ENCODE results near the gene BBS9.
"Not testable (repeated sequence)": the region's sequence is repeated elsewhere in the genome, so short reads cannot be mapped to it uniquely, and the experiment has no call there.

BBS9 gene

GRCh38 chr7:33452805-33453502, 323.6 kb downstream of the BBS9 start:
- DNase-seq: no peak

GRCh38 chr7:33457039-33457438, 327.7 kb downstream of the BBS9 start:
- no peak for DNase-seq

GRCh38 chr7:33458581-33458980, 329.2 kb downstream of the BBS9 start:
- no peak for DNase-seq

- DNase-seq: peak; percentile 34
Measured at GRCh38 chr7:33459340-33459751, 330.0 kb downstream of the BBS9 start.

- no peak for DNase-seq
Measured at GRCh38 chr7:33463131-33463530, 333.8 kb downstream of the BBS9 start.

GRCh38 chr7:33466203-33466602, 336.8 kb downstream of the BBS9 start:
- no peak for DNase-seq

- DNase-seq: no peak
Measured at GRCh38 chr7:33471636-33472242, 342.4 kb downstream of the BBS9 start.

GRCh38 chr7:33472348-33473025, 343.1 kb downstream of the BBS9 start:
- no peak for DNase-seq

- DNase-seq: no peak
Measured at GRCh38 chr7:33477719-33478480, 348.5 kb downstream of the BBS9 start.

- DNase-seq: not testable (repeated sequence)
Measured at GRCh38 chr7:33484476-33484875, 355.1 kb downstream of the BBS9 start.

GRCh38 chr7:33485747-33486493, 356.6 kb downstream of the BBS9 start:
- no peak for DNase-seq

GRCh38 chr7:33486633-33487032, 357.3 kb downstream of the BBS9 start:
- DNase-seq: no peak

- DNase-seq: no peak
Measured at GRCh38 chr7:33487998-33488682, 358.8 kb downstream of the BBS9 start.

GRCh38 chr7:33494474-33494873, 365.1 kb downstream of the BBS9 start:
- no peak for DNase-seq

GRCh38 chr7:33495207-33495606, 365.8 kb downstream of the BBS9 start:
- peak; percentile 41 for DNase-seq

GRCh38 chr7:33497051-33497450, 367.7 kb downstream of the BBS9 start:
- no peak for DNase-seq

GRCh38 chr7:33500703-33501701, 371.6 kb downstream of the BBS9 start:
- peak; percentile 68 for DNase-seq

GRCh38 chr7:33503014-33503413, 373.6 kb downstream of the BBS9 start:
- no peak for DNase-seq

GRCh38 chr7:33503736-33504135, 374.4 kb downstream of the BBS9 start:
- no peak for DNase-seq

GRCh38 chr7:33504266-33504665, 374.9 kb downstream of the BBS9 start:
- DNase-seq: peak; percentile 44

- DNase-seq: no peak
Measured at GRCh38 chr7:33509206-33509605, 379.8 kb downstream of the BBS9 start.
